Activated B cell treated with CpG ODN at 0.5 μM for 24 hours (primary cell): ENCODE data around the gene NFAM1. TPM values are rescaled to one million over a fixed set of nuclear protein-coding genes. Genes with fewer than 3 reads are reported as not detected.

ENCODE experiments used
- ATAC-seq: fragments of 200-7000 bp; cut with Tn5 transposase; one replicate; pipeline ENCODE4 v1.10.0; 2021; ENCODE audit warnings: low read depth, mild to moderate bottlenecking, moderate library complexity
- CTCF ChIA-PET: fragments of 350-600 bp; sonication (Branson Sonifier 250); formaldehyde crosslinking; loops from one replicate; lab custom pipeline; 2021; ENCODE audit warnings: antibody characterized with exemption; lab: Charles Lee
- POLR2A ChIA-PET: fragments of 350-600 bp; sonication (Branson Sonifier 250); formaldehyde crosslinking; loops from one replicate; lab custom pipeline; 2021; ENCODE audit warnings: antibody characterized with exemption; lab: Charles Lee
- DNase-seq: peaks from one replicate; pipeline ENCODE4 v3.0.0; 2022
- H3K27ac Mint-ChIP-seq: one replicate; pipeline ENCODE4 v1.8.0; 2020; ENCODE audit warnings: mixed read lengths
- H3K27me3 Mint-ChIP-seq: one replicate; pipeline ENCODE4 v1.8.0; 2021; ENCODE audit warnings: mixed read lengths
- H3K36me3 Mint-ChIP-seq: one replicate; pipeline ENCODE4 v1.8.0; 2021; ENCODE audit warnings: low read depth, mixed read lengths
- H3K4me1 Mint-ChIP-seq: one replicate; pipeline ENCODE4 v1.8.0; 2021; ENCODE audit warnings: mixed read lengths
- H3K4me3 Mint-ChIP-seq: one replicate; pipeline ENCODE4 v1.8.0; 2020; ENCODE audit warnings: mild to moderate bottlenecking, mixed read lengths
- H3K9me3 Mint-ChIP-seq: one replicate; pipeline ENCODE4 v1.8.0; 2020; ENCODE audit warnings: mixed read lengths
- intact Hi-C: fragments of 100-400 bp; cut with micrococcal nuclease; formaldehyde crosslinking; loops from one replicate; pipeline ENCODE4 v1.15.1; 2024
- total RNA-seq: library from RNA; stranded (reverse); gene quantifications from 2 replicates; pipeline ENCODE4 v1.2.3, GENCODE V29; 2022
- TF ChIP-seq, protein P1 (sequence below): fragments of 200-600 bp; IDR thresholded peaks from one replicate; pipeline ENCODE4 v1.8.0; 2022; ENCODE audit warnings: antibody characterized with exemption, mild to moderate bottlenecking

The NFAM1 gene
- total RNA-seq, 1 donor from 2014 or later: 0.18 TPM

DNA sequence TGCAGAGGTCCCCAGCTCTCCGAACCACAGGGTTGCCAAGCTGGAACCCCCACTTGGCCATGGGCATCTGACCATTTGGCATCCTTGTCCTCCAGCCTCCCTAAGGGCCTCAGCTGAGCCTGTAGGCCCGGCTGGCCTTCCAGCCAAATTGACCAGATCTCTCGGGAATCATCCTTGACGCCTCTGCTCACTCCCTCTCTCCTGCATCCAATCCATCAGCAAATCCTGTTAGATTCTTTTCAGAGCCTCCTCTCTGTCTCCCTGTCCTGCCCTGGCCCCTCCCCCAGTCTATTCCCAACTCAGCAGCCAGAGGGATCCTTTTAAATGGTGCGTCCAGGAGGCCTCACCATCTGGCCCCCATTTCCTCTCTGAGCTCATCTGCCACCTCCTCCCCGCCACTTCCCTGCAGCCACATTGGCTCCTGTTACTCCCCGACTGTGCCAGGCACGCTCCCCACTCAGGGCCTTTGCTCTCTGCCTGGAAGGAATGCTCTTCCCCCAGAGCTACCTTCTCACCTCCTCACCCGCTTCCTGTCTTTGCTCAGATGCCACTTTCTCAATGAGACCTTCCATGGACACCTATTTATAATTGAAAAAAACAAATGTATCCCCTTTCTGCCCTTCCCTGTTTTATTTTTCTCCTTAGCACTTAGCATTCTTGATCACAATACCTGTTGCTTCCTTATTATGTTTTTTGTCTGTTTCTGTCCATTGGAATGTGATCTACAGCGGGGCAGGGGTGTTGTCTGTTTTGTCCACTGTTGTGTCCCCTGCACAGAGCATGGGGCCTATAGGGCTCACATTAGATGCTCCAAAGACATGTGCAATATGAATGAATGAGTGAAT lies 78.1 kb downstream of the NFAM1 start:
- H3K27me3 Mint-ChIP-seq: peaks cover 43% of the 10 kb centered on the region
- H3K36me3 Mint-ChIP-seq: no peaks in the 10 kb centered on the region
- H3K27ac Mint-ChIP-seq: no peak overlapping the region
- POLR2A ChIA-PET: no interaction called here
- ATAC-seq (no peak), DNase-seq (no peak)
- peaks cover 3% of the 10 kb centered on the region for H3K9me3 Mint-ChIP-seq
- TF ChIP-seq, protein P1, sequence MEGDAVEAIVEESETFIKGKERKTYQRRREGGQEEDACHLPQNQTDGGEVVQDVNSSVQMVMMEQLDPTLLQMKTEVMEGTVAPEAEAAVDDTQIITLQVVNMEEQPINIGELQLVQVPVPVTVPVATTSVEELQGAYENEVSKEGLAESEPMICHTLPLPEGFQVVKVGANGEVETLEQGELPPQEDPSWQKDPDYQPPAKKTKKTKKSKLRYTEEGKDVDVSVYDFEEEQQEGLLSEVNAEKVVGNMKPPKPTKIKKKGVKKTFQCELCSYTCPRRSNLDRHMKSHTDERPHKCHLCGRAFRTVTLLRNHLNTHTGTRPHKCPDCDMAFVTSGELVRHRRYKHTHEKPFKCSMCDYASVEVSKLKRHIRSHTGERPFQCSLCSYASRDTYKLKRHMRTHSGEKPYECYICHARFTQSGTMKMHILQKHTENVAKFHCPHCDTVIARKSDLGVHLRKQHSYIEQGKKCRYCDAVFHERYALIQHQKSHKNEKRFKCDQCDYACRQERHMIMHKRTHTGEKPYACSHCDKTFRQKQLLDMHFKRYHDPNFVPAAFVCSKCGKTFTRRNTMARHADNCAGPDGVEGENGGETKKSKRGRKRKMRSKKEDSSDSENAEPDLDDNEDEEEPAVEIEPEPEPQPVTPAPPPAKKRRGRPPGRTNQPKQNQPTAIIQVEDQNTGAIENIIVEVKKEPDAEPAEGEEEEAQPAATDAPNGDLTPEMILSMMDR: no peak
- CTCF ChIA-PET: no interaction called here
- peaks cover 12% of the 10 kb centered on the region for H3K4me1 Mint-ChIP-seq
- intact Hi-C loops: no loop called here
- H3K4me3 Mint-ChIP-seq: no peak overlapping the region

DNA sequence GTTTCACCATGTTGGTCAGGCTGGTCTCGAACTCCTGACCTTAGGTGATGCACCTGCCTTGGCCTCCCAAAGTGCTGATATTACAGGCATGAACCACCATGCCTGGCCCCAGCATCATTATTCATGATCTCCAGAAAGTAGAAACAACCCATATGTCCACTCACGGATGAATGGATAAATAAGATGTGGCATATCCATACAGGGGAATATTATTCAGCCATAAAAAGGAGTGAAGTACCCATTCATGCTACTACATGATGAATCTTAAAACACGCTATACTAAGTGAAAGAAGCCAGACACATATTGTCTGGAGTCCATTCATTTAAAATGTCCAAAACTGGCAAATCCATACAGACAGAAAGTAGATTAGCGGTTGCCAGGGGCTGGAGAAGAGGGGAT lies 81.8 kb downstream of the NFAM1 start:
- no peak overlapping the region for H3K27ac Mint-ChIP-seq
- intact Hi-C loops: no loop called here
- TF ChIP-seq, protein P1: no peak
- no peaks in the 10 kb centered on the region for H3K4me1 Mint-ChIP-seq
- peaks cover 39% of the 10 kb centered on the region for H3K27me3 Mint-ChIP-seq
- CTCF ChIA-PET: no interaction called here
- H3K36me3 Mint-ChIP-seq: no peaks in the 10 kb centered on the region
- no peak overlapping the region for H3K4me3 Mint-ChIP-seq
- DNase-seq (no peak), ATAC-seq (no peak)
- POLR2A ChIA-PET: no interaction called here
- H3K9me3 Mint-ChIP-seq: peaks cover 3% of the 10 kb centered on the region

DNA sequence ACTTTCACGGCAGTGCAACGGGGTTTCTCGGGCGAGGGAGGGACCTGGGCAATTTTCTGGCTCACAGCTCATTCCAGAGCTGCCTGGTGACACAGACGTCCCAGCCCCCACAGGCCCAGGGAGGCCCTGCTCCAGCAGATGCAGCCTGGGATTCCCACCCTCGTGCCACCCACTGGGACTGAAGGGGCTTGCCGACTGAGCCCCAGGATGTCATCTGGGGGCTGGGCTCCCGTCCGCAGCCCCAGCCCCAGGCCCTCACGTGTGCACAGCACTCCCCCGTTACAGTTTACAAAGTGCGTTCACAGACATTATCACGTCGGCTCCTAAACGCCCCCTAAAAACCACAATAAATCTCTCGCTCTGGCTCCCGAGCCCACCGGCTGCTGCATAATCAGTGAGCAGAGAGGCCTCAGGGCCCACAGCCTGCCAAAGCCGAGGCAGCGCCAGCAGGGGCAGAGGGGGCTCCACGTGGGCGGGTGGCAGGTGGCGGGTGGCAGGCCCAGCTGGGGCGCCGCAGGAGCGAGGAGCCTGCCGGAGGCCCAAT lies 84.8 kb downstream of the NFAM1 start:
- H3K36me3 Mint-ChIP-seq: no peaks in the 10 kb centered on the region
- CTCF ChIA-PET: no interaction called here
- no peak for DNase-seq

DNA sequence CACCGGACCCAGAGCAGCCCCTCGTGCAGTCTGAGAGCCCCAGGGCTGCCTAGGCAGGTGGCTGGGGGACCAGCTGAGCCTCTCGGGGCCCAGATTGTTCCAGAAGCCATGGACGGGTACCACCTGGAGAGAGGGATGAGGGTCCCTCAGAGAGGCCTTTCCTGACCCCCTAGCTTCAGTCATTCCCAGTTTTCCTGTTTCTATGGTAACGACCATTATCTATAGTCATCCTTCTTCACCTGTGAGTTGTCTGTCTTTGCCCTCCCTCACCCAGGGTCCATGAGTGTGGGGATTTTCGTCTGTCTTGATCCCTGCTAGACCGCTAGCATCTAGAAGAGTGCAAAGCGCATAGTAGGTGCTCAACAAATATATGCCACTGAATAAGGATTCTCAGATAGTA lies 85.5 kb downstream of the NFAM1 start:
- TF ChIP-seq, protein P1: no peak
- Mint-ChIP-seq H3K9me3 (peaks cover 3% of the 10 kb centered on the region), H3K4me1 (peaks cover 8% of the 10 kb centered on the region), H3K27me3 (peaks cover 28% of the 10 kb centered on the region), H3K4me3 (no peak overlapping the region), H3K36me3 (no peaks in the 10 kb centered on the region), H3K27ac (no peak overlapping the region)
- intact Hi-C loops: no loop called here
- DNase-seq (no peak), ATAC-seq (no peak)
- ChIA-PET POLR2A (no interaction called here), CTCF (no interaction called here)

More for the DNA sequence above, 84.8 kb downstream of the NFAM1 start:
- Mint-ChIP-seq H3K9me3 (peaks cover 3% of the 10 kb centered on the region), H3K4me1 (peaks cover 6% of the 10 kb centered on the region), H3K27me3 (peaks cover 28% of the 10 kb centered on the region), H3K27ac (no peak overlapping the region), H3K4me3 (no peak overlapping the region)
- ATAC-seq: no peak
- intact Hi-C loops: no loop called here
- POLR2A ChIA-PET: no interaction called here
- TF ChIP-seq, protein P1: no peak

DNA sequence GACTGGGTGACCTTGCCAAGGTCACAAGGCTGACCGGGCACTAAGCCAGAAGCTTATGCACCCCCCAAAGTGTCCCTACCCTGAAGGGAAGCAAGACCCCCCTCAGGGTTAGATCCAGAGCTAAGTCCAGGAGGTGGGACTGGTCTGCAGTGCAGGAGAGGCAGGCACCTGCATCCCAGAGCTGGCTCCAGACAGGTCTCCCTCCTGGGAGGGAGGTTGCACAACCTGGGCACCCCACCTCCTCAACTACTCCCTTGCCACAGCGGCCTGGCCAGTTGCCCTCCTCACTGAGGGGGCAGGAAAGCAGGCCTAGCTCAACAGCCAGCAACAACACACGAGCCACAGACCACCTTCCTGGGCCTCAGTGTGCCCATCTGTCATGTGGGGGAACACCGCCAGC lies 86.7 kb downstream of the NFAM1 start:
- ChIA-PET CTCF (no interaction called here), POLR2A (no interaction called here)
- ATAC-seq (no peak), DNase-seq (no peak)
- H3K27ac Mint-ChIP-seq: no peak overlapping the region
- no peak overlapping the region for H3K4me3 Mint-ChIP-seq
- TF ChIP-seq, protein P1: no peak
- intact Hi-C loops: no loop called here
- peaks cover 12% of the 10 kb centered on the region for H3K4me1 Mint-ChIP-seq
- H3K9me3 Mint-ChIP-seq: peaks cover 3% of the 10 kb centered on the region
- peaks cover 28% of the 10 kb centered on the region for H3K27me3 Mint-ChIP-seq
- no peaks in the 10 kb centered on the region for H3K36me3 Mint-ChIP-seq
